H1 (cell line): Measurements from ENCODE around the gene LMO4. TPM values are rescaled to one million over a fixed set of nuclear protein-coding genes. Genes with fewer than 3 reads are reported as not detected.

Source experiments
- ATF2 ChIP-seq: IDR thresholded peaks from 2 replicates; pipeline ENCODE4 v1.6.1; 2012; ENCODE audit warnings: low read length, inconsistent platforms
- EP300 ChIP-seq, 2 experiments: IDR thresholded peaks; 1 replicate in 1 of 2; 2 replicates in 1 of 2; pipeline ENCODE4 v1.6.1; 2011 to 2012; ENCODE audit warnings: low read depth in 2 of 2, low read length in 2 of 2, mild to moderate bottlenecking in 2 of 2, borderline replicate concordance in 1 of 2, inconsistent platforms in 1 of 2, moderate library complexity in 1 of 2
- JUND ChIP-seq: IDR thresholded peaks from 2 replicates; pipeline ENCODE4 v1.6.1; 2011; ENCODE audit warnings: mild to moderate bottlenecking, improper control_type of control experiment, low read length
- polyA plus RNA-seq, 7 experiments: library from polyadenylated mRNA; depleted of rRNA in 3 of 7; stranded (reverse) in 5 of 7; unstranded in 2 of 7; fragments of >200 nt in 5 of 7; fragments of 200-250 nt in 2 of 7; gene quantifications; 1 replicate in 5 of 7; 2 replicates in 1 of 7; 4 replicates in 1 of 7; pipeline versions ENCODE4 v1.2.1 to v1.2.3, GENCODE V29; 2011 to 2013; ENCODE audit warnings: missing spikeins in 2 of 7, mixed read lengths in 2 of 7
- total RNA-seq: library from RNA; stranded (reverse); fragmentation: NEBNext Ultra II Directional; extraction: Animal tissue kit (Norgen Biotek cat#: 25700); gene quantifications from 2 replicates; pipeline ENCODE4 v1.2.1, GENCODE V29; 2021

LMO4 gene
- total and polyA plus RNA-seq, 2 of the 8 experiments (the other 6 are each of a cell fraction or from before 2014, with no cell fraction given): 71.7 to 98.7 TPM

DNA sequence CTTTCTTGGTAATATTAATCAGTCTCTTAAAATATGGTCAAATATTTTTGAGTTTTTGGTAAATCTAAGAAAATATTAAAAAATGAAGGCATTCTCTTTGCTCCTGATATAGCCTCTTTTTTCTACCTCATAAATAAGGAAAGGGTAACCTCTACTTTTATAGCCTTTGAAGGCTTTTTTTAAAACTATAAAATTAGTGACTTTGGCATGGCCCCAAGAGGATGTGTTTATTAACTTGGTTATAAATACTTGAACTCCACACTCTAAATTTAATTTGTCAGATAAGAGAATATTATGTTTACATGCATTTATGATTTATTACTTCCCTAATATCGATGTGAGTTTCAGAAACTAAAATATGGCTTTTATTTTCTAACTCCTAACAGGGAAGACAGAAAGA is 60.3 kb downstream of the LMO4 start (continued):
- TF ChIP-seq JUND (no peak), ATF2 (no peak), EP300 (IDR thresholded peaks at IDR 0.05; ENCODE audit: borderline replicate concordance in 1 of 2, low read depth in 2 of 2, low read length in 2 of 2) (no peak)
